Raji (cell line): ENCODE data around the gene EGR2.

Source experiments
- POLR2A ChIP-seq: IDR thresholded peaks from 2 replicates; pipeline ENCODE4 v1.6.1; 2011; ENCODE audit warnings: low read depth, low read length, control low read depth; ENCODE audit not compliant: insufficient read depth

EGR2 gene

DNA sequence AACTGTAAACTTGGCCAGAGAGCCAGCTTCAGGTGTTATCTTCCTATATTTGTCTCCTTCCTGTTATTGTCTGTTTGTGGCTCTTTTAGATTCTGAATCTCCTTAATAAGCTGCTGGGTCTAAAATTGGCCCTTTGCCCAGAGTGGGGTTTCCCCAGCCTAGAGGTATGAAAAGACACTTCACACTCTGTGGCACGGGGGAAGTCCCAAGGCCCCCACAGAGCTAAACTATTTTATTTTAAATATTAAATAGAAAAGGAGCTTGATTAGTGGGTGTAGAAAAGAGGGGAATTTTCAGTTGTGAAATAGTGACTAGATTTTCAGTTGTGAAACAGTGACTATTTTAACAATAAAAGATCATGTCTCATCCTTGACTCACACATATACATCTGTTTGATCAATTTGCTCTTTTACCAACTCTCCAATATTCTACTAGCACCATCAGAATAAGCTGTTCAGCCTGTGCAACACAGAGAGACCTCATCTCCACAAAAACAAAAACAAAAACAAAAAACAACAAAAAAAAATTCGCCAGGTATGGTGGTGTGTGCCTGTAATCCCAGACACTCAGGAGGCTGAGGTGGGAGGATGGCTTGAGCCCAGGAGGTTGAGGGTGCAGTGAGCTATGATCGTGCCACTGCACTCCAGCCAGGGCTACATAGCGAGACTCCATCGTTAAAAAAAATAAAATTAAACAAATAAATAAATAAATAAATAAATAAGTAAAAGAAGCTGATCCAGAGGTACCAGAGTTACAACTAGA lies 36.5 kb downstream of the EGR2 start:
- no peak for TF ChIP-seq POLR2A

DNA sequence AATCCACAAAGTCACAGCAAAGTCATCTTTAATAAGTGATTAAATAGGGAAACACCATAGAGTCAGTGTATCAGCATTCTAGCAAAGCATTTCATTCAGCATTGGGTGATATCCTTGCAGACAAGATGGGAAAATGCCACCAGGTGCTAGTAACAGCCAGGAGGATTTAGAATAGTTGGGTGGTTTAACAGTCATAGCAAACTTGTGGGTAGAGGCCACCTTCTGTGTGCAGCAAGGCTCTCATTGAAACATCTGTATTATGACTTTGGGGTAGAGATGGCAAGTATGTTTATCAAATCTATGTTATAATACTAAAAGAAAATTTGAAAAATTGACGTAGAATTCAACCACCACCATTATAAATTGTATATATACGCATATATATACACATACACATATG lies 38.0 kb downstream of the EGR2 start:
- no peak for TF ChIP-seq POLR2A

DNA sequence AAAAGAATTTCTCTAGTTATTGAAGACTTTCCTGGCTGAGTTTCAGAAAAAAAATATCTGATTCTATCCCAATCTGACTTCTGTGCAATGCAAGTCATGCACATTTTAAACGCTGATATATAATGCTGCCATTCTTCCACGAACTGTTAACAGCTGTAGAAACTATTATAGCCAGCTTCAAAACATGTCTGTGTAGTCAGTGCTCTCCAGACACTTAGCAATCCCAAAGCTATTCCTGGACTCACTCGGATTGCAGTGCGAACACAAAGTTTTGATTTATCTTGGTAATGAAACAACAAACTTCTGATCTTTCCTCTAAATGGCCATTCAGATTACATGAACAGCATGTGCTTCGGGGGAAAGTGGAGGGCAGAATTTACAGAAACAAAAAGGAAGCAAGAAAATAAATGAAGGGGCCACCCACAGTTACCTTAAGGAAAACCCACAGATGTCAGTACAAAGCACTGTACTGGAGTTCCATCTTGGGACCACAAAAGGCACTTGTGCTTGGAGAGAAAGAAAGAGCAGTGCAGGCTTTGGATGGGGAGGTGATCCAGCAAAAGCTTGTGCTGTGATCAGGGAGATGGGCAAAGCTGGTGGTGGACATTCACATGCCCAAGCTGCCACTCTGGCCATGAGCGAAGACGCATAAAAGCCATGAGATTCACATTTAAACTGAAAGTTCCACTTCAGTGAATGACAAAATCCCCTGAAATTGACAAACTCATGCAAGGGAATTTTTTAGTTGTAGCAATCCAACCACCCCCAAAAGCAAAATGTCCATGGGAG lies 43.8 kb downstream of the EGR2 start:
- TF ChIP-seq POLR2A, result no peak

DNA sequence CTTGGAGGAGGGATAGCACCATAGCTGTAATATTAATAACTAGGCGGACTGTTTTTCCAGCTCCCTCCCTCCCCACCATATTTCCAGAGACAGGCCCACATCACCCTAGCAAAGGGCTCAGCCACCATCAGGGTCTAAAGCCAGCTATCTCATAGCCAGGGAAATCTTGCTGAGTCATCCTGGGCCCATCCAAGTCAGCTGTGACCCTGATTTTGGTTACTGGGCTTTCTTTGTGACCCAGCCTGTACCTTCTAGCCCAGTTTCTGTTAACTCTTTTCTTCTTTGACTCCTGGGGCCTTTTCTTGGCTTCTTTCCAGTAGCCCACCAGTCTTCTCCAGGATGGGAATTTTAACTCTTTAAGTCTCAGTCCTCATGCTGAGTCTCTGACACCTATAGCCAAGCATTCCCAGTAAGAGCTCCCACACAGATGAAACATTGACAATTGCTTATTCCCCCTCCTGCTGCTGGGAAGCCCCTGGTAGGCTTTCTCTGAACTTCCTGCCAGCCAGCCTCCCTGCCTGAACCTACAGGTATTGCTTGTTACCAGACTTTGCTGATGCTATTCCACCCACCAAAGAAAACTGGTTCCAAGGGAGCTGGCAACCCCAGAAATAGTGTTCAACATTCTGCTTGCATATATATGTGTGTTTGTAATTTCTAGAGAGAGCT lies 46.5 kb downstream of the EGR2 start:
- TF ChIP-seq POLR2A, result no peak

DNA sequence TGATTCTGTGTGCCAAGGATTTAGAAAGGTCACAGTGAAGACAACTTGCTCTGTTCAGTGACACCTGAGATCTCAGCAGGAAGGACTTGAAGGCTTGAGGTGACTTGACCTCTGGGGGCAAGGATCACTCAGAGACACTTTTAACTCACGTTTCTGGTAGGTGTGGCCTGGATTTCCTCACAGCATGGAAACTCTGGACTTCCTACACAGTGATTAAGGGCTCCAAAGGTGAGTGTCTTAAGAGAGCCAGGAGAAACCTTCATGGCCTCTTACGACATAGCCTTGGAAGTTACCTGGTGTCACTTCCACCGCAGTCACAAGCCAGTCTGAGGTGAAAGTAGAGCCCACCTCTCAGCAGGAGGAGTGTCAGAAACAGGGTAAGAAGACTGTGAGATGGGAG lies 49.8 kb downstream of the EGR2 start:
- no peak for TF ChIP-seq POLR2A

DNA sequence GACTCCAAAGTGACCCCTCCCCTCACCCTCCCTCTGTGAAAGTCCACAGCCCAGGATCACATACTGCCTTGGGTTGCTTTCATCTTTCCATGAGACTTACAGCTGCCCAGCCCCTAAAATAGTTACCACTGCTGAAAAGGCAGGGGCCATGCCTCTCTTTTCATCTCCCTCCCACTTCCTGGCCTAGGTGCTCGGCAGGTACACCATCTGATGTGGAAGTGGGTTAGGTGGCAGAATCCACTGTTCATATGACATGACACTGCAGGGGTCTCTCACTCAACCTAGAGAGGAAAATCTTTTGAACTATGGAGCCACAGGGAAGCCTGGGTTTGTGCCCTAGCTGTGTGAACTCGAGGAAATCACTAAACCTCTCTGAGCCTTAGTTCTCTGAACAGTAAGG lies 50.4 kb downstream of the EGR2 start:
- TF ChIP-seq POLR2A, result no peak

DNA sequence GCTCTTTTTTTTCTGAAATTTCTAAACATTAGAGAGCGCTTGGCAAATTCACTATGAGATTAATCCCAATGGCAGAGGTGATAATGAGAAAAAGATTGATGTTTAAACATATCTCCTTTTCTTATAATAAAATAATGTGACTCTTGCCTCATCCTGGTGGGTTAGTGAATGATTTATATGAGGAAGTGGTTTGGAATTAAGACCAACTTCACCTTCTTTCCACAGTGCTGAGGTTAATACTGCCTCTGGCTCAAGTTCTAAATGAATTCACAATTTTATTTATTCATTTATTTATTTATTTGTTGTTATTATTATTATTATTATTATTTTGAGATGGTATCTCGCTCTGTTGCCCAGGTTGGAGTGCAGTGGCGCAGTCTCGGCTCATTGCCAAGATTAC lies 52.2 kb downstream of the EGR2 start:
- no peak for TF ChIP-seq POLR2A

DNA sequence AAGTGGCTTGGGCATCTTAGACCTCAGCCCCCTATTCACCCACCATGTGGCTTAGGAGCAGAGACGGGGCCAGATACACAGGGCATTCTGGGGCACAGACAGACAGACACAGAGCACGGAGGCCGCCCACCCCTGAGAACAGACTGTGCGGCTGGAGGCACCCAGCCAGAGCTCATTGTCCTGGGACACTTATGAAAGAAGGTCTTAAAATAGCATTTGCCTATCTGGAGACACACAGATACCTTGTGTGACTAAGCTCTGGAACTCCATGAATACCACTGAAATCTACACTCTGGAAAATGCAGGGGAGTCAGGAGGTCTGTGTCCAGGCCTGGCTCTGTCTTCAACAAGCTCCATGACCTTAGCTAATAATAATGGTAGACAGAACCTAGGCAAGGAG lies 53.0 kb downstream of the EGR2 start:
- no peak for TF ChIP-seq POLR2A
